GM10248 (cell line): ENCODE results near the gene KCNQ1.

Experiments used
- CTCF ChIA-PET: fragments of 300-600 bp; sonication (Branson Sonifier 250); formaldehyde crosslinking; extraction: SDS; loops from one replicate; lab custom pipeline; 2021; ENCODE audit warnings: antibody characterized with exemption; lab: Yijun Ruan, JAX
- POLR2A ChIA-PET: fragments of 350-650 bp; sonication (Branson Sonifier 250); formaldehyde crosslinking; extraction: SDS; loops from one replicate; lab custom pipeline; 2020; ENCODE audit warnings: antibody characterized with exemption; lab: Yijun Ruan, JAX
- DNase-seq: peaks from one replicate; pipeline ENCODE4 v3.0.0; 2012; ENCODE audit errors: extremely low spot score
- TF ChIP-seq, protein P1 (sequence below): IDR thresholded peaks from 2 replicates; pipeline ENCODE4 v1.5.1; 2012; ENCODE audit warnings: mild to moderate bottlenecking, low read depth; ENCODE audit errors: extremely low read depth, missing control alignments, control extremely low read depth

KCNQ1 gene

DNA sequence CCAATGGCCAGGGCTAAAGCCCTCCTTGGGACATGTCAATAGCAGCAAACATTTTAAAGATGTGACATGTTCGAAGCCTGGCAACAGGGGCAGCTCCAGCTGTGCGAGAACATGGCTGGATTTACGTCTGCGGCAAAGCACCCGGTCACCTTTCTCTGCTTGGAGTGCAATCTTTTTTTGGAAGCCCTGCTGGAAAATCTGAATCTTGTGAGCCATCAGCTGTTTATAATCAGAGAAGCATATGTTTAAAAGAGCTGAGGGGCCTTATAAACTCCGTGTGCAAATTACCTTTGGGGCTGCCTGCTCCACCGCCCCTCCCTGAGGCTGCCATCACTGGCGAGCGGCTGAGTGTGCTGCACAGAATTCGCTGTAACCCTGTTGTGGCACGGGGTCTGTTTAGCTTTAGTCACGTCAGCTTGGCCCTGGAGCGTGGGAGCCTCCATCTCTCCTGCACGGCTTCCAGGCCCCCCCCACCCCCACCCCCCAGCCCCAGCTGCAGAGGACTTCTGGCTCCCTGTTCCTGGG lies 264.0 kb downstream of the KCNQ1 start:
- no peak for DNase-seq
- TF ChIP-seq, protein P1, sequence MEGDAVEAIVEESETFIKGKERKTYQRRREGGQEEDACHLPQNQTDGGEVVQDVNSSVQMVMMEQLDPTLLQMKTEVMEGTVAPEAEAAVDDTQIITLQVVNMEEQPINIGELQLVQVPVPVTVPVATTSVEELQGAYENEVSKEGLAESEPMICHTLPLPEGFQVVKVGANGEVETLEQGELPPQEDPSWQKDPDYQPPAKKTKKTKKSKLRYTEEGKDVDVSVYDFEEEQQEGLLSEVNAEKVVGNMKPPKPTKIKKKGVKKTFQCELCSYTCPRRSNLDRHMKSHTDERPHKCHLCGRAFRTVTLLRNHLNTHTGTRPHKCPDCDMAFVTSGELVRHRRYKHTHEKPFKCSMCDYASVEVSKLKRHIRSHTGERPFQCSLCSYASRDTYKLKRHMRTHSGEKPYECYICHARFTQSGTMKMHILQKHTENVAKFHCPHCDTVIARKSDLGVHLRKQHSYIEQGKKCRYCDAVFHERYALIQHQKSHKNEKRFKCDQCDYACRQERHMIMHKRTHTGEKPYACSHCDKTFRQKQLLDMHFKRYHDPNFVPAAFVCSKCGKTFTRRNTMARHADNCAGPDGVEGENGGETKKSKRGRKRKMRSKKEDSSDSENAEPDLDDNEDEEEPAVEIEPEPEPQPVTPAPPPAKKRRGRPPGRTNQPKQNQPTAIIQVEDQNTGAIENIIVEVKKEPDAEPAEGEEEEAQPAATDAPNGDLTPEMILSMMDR, result no peak
- POLR2A ChIA-PET, result no interaction called here
- CTCF ChIA-PET, result no interaction called here

DNA sequence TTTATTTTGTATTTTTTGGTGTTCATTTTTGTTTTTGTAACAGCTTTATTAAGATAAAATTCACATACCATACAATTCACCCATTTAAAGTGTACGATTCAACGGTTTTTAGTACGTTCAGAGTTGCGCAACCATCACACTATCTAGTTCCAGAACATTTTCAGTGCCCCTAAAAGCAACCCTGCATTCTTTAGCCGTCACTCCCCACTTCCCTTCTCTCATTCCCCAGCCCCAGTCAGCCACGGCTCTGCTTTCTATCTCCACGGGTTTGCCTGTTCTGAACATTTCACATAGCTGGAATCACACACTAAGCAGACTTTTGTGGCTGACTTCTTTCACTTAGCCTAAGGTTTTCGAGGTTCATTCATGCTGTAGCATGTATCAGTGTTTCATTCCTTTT lies 264.6 kb downstream of the KCNQ1 start:
- no peak for DNase-seq
- CTCF ChIA-PET, result no interaction called here
- TF ChIP-seq, protein P1, result no peak
- POLR2A ChIA-PET, result no interaction called here

DNA sequence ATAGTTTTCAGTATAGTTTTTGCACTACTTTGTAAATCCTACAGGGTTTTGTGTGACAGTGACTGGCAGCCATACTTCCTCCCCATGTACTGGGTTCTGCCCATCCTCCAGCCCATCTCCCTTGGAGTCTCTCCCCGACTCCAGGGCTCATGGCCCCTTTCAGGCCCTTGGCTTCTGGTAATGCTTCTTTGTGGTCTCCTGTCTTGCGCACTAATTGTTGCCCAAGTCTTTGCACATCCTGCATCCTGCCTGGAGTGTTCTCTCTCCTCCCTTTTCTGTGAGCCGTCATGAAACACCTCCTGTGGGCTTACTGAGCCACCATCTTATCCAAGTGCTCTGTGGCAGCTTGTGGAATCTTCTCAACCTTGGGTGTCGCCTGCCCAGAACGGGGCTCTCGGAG lies 266.4 kb downstream of the KCNQ1 start:
- CTCF ChIA-PET, result no interaction called here
- no peak for DNase-seq
- TF ChIP-seq, protein P1, result no peak
- POLR2A ChIA-PET, result no interaction called here

DNA sequence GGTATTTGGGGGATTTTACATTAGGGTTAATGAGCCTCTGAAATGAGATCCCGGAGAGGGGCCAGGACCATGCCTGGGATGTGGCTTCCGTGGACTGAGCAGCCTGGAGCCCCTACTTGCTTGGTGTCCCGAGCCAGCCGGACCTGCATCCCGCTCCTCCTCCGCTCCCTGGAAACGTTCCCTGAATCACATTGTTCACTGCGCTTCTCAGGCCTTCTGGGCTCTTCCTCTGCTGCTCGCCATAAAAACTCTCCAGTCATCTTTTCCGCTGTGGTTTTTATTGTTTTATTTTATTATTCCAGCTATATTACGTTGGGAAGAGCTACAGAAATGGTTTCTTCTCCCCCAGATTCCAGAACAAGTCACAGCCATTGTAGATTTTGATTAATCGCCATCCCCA lies 268.3 kb downstream of the KCNQ1 start:
- ChIA-PET POLR2A (no interaction called here), CTCF (no interaction called here)
- TF ChIP-seq, protein P1, result no peak
- DNase-seq, result no peak

DNA sequence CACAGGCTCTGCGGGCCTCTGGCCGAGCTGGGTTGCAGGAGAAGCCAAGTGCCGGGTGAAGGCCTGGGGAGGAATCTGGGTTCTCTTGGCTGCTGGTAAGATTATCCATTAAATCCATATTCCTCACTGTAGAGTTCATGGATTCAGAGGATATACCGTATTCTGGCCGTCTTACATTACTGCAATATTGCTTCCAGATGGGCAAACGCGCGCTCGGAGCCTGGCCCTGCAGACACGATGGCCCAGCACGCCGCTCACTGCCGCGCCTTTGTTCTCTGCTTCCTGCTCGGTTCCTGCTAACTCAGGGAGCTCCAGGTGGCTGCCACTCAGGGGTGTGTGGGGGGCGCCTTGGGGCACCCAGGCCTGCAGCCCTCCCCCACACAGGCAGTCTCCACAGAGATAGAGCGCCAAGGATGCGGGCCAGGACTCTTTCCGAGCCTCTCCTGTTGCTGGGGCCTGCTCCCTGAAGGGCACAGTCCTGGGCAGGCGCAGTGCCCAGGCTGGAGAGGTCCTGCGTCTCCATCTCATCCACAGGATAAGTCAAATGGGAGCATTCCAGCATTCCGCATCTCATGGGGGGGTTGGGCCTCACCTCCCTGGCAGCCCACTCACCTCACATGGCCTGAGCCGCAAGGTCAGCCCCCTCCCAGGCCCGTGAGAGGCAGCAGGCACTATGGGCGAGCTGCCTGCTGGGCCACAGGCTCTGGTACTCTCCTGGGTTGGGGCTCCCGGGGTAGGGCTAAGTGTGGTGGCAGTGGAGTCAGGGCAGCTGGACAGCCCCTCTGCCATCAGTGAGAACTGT lies 269.1 kb downstream of the KCNQ1 start:
- POLR2A ChIA-PET, result no interaction called here
- TF ChIP-seq, protein P1, result no peak
- CTCF ChIA-PET, result no interaction called here
- no peak for DNase-seq

DNA sequence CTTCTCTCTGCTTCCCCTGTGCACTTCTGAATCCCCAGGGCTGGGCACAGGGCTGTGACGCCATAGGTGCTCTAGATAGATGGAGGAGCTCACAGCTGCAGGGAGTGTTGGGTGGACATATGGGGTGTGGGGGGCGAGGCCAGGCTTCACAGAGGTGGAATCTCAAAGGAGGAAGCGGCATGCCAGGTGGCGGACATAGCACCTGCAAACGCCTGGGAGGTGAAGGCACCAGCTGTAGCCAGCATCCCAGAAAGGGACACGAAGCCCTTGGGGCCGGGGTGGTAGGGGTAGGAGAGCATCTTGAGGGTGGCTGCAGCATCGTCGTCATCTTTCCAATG lies 269.6 kb downstream of the KCNQ1 start:
- ChIA-PET POLR2A (no interaction called here), CTCF (interaction anchor here (0.7 kb wide), 1 partner anchor 12 kb away, joined by 3 read pairs; no protein-coding TSS in a partner anchor)
- DNase-seq, result no peak
- TF ChIP-seq, protein P1, result no peak
